AG08395 (cell line): Measurements from ENCODE around the gene TAF8.

Source experiments
- DNase-seq: peaks from one replicate; pipeline ENCODE4 v3.0.0; 2012; ENCODE audit warnings: mixed read lengths, low spot score

TAF8 gene

DNA sequence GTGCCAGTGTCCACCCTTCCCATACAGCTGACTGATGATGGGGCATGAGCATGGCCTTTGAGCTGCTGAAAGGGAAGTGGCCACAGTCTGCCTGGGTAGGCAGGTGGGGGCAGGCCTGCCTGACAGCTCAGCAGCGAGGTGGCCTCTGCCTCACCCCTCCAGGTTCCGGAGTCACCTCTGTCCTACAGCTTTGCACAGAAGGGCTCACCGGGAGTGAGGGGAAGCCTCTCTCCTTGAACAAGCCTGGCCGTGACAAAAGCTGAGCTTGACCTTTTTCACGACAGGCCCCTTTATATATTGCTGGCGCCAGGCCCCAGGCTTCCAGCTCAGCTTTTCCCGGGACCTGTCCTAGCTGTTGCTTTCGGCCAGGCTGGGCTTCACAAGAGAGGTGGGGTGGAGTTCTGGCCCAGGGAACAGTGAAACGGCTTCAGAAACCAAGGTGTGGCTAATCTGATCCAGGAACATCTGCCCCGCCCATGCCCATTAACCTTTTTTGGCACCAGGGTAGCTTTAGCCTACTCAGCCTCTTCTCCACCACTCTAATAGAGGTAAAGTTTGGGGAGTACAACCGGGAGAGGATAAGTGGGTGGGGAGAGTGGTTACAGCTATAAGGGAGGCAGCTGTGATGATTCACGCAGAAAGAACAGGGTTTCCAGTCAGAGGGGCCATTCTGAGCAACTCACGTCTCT lies 49.2 kb downstream of the TAF8 start:
- DNase-seq: peak; percentile 37

DNA sequence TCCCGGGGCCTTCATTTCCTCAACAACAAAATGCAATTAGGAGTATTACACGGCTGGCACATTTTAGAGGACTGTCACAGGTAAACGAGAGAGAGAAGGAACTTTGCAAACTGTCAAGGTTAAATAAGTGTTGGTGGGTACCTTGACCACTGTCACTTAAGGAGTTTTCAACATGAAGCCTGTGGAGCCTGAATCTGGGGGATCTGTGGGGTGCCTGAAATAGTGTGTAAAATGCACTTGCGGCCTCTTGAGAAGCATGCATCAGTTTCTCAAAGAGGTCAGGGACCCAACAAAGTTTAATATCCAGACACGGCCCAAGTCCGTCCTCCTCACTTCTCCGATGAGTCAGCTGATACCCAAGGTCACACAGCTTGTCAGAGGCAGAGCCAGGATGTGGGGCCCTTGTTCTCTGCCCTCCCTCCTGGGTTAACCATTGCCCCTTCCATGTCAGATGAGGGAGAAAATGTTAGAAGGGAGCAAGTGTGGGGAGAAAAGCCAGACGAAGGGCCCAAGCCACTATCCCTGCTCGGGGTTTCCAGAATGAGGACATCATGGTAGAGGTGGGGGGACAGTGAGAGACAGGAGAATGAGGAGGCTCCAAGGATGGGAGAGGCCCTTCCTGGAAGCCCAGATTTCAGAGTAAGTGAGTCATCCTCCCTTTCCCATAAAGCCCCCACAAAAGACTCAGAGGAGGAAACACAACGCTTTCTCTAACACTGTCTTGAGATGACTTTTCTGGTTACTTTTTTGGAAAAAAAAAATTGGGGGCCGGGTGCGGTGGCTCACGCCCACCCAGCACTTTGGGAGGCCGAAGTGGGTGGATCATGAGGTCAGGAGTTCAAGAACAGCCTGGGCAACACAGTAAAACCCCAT lies 49.9 kb downstream of the TAF8 start:
- no peak for DNase-seq

DNA sequence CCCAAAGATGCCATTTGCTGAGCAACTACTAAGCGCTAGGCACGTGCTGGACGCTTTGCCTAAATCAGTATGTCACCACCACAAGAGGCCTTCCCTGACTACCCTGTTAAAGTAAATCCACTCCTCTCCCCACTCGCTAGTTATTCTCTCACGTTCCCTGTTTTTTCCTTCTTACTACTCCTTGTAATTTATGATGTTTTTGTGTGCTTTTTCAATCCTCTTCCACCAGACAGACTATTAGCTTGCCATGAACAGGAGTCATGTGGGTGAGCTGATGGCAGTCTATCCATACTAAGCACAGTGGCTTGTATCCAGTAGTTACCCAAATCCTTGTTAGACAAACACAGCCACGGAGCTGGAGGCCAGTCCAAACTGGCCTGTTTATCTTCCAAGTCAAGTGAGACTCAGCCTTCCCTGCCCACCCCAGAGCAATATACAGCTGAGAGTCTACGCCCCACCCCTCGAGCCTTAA lies 50.9 kb downstream of the TAF8 start:
- DNase-seq: no peak

DNA sequence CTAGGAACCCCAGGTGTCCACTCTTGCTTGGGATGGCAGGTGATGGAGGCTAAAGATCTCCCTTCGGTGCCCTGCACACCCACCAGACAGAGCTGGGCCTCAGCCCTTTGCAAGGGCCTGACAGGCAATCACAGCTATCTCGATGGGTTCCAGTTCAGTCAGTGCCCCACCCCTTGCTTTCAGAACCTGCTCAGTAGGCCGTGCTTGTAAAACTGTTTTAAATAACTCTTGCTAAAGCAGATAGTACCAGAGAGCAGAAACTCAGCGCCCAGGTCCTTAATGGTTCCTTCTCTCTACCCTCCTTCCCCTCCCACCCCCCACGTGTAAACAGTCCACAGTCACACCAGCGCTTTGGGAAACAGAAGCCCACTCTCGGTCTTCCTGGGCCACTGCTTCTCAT lies 52.9 kb downstream of the TAF8 start:
- no peak for DNase-seq

DNA sequence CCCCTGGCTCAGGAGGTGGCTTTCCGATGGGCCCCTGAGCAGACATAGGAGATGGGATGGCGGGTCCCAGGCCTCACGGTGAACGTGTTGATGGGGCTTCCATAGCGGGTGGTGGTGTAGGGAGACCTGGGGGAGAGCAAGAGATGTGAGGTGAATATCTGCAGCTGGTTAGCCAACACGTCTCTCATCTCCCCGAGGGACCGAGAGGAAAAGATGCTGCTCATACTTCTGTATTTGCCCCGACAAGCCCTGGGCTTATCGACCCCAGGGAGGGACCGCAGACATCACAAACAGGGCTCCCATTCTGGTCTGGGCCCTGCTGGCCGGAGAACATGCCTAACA lies 53.4 kb downstream of the TAF8 start:
- DNase-seq: no peak

DNA sequence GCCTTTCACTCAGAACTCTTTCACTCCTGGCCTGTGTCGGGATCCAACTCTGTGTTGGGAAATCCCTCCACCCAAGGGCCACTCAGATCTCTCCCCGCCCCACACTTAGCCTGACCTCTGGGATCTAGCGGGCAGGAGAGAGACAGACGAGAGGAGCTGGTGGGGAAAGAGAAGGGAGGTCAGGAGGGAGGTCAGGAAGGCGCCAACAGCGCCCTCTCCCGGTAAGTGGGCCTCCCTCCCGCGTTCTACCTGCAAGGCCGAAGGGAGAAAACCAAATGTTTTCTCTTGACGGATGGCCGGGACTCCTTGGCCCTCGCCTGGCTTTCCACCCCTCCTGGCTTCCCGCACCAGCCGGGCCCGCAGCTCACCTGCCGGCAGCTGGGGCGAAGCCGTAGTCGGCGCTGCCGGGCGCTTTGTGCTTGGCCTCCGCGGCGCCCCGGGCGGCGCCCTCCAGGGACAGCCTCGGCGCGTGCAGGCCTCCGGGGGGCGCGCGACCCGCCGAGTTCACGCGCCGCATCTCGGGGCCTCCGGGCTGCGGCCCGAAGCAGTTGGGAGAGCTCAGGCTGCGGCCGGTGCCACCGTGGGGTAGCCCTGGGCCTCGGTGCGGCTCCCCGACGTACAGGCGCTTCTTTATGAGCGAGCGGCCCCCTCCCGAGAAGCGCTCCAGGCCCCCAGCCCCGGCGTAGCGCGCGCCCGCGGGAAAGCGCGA lies 53.9 kb downstream of the TAF8 start:
- DNase-seq: peak; percentile 43

DNA sequence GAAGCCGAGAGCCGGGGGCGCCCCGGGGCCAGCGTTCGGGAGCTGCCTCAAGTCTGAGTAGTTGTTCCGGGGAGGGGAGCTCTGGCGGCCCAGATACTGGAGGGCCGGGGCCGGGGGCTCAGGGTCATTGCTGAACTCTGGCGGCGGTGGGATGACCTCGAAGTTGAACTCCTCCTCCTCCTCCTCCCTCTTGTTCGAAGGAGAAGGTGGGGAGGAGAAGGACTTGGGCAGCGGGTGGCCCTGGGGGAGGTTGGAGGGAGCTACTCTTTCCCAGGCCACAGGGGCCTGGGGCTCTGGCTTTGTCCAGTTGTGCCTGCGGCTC lies 54.4 kb downstream of the TAF8 start:
- DNase-seq: no peak

DNA sequence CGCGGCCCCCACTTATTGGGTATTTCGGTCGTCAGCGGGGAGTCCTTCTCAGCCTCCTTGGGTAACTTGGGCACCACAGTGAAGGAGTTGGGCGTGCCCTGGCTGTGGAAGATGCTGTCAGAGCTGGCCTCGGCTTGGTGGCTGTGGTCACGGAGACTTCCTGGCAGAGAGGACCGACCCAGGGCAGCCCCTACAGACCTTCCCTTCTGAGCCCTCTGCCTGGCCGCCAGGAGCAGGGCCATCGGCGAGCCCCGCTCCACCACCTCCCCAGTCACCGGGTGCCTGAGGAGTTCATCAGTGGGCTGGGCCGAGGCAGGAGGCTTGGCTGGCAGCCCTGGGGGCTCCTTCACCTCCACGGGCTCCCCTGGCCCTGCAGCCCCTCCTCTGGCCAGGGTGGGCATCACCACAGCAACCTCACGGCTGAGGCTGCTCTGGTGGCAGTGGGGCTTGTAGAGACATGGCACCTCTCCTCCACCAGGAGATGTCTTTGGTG lies 54.9 kb downstream of the TAF8 start:
- DNase-seq: no peak

DNA sequence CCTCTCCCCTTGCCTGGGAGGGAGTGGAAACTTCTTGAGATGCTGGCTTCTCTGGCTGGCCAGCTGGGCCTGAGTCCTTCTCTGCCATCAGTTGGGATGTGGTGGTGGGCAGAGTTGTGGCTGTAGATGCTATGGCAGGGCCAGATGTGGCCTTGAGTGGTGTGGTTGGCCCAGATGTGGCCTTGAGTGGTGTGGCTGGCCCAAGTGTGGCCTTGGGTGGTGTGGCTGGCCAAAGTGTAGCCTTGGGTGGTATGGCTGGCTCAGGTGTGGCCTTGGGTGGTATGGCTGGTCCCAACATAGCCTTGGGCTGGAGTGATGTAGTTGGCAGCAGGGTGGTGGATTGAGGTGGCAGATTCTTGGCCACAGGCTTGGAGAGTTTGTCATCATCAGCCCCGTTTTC lies 55.4 kb downstream of the TAF8 start:
- DNase-seq: no peak

DNA sequence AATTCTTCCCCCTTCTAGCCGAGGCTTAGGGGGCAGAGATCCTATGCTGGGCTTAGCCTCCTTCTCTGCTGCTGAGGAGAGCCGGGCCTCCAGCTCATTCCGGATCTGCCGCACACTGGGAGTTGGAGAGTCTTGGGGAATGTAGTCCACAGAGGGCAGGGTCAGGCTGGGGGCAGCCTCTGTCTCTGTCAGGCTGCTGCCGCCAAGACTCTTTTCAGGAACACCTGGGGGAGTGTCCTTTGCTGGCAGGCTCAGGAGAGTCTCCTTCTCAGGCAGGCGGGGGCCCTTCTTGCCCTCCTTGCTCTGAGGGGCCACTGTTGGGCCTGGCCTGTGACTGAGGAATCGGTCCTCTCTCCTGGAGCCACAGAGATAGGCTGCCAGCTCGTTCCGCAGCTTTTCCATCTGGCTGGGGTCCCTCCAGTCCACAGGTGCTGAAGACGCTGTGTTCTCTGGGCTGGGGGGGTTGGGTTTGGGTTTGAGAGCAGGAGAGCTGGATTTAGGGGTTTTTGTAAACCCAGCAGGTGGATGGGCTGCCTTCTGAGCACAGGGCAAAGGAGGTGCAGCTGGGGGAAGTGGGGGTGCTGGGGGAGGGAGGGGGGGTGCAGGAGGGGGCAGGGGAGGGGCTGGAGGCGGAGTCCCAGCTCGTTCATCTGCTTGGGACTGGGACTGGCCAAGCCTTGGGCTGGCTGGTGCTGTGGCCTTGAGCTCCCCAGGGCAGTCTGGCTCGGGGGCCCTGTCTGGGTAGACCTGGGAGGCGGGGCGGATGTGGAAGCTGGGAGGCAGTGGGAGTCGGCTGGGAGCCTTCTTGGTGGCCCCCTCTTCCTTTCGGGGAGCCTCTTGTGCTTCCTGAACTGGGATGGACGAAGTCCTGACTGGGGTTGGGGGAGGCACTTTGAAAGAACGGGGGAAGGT lies 56.0 kb downstream of the TAF8 start:
- no peak for DNase-seq

DNA sequence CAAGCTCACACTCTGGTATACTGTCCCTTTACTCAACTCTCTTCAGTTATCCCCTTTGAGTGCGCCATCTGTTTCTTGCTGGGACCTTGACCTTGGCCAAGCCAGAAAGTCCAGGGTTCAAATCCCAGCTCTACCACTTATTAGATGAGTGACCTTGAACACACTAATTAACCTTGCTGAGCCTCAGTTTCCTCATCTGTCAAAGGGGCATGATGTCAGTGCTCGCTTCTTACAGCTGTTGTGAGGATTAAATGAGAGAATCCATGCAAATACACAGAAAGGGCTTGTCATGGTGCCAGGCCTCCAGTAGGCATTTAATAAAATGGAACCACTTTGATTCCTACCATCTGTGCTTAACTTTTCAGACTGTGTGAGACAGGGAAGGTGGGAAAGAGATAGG lies 57.7 kb downstream of the TAF8 start:
- no peak for DNase-seq

DNA sequence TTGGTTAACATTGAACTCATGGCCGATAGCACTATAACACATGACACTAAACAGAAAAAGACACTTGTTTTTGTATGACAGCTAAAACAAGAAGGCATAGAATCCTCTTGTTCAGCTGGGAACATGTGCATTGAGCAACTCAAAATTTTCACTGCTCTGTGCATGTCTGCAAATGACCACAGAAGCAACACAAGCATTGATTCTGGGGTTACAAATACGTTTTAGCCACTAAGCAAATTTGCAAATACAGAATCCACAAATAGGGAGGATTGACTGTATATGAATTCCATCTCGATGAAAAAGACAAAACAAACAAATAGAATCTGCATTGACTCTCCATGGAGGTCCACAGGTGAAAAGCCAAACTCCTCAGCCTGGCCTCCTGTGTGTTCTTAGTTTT lies 60.4 kb downstream of the TAF8 start:
- no peak for DNase-seq

DNA sequence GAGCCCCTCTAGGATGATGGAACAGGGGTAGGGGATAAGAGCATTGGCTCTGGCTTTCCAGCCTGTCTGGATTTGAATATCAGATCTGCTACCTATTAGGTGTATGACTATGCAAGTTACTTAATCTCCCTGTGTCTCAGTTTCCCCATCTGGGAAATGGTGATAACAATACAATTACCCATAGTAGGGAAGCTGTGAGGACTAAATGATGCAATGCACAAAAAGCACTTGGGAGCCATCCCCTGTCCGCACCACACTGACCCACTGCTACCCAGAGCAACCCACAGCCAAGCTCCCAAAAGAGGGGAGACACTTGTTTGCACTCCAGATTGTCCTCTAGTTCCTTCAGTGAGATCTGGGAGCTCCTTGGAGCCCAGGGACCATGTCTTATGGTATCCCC lies 62.0 kb downstream of the TAF8 start:
- DNase-seq: no peak

DNA sequence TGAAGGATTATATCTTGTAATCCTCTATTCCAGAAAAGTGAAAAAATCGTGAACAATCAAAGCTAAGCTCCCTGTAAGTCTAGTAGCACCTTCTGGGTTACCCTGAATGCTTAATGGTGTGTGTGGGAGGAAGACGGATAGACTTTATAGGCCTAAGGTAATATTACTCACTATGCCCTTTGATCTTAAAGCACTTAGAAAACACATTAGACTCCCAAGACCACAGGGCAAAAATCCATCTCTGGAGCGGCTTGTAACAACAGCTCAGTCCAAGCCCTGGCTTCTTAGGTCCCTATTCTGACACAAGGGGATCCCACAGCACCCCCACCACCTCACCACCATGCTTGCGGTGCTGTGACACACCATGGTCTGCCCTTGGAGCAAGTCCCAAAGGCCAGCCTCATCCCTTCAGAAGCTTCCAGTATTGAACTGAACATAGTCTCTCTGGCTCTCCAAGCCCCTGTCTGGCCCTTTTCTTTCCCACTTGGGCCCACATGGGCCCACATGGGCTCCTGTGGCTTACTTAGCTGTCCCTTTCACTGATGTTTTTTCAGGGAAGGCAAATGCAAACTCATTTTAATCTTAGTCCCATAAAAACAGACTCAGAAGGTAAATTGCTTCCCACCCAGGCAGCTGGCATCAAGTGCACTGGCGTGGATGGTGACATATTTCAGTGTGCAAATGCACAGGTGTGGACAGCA lies 63.8 kb downstream of the TAF8 start:
- no peak for DNase-seq

DNA sequence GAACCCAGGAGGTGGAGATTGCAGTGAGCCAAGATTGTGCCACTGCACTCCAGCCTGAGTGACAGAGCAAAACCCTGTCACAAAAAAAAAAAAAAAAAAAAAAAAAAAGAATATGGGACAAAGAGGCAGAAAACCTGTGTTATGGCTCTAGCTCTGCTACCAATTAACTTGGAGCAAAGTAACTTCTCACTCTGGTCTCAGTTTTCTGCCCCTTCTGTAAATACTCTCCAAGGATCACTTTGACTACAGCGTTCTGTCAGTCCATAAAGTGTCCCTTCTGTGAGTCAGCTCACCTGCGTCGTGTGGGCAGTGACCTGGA lies 67.5 kb downstream of the TAF8 start:
- DNase-seq: no peak

DNA sequence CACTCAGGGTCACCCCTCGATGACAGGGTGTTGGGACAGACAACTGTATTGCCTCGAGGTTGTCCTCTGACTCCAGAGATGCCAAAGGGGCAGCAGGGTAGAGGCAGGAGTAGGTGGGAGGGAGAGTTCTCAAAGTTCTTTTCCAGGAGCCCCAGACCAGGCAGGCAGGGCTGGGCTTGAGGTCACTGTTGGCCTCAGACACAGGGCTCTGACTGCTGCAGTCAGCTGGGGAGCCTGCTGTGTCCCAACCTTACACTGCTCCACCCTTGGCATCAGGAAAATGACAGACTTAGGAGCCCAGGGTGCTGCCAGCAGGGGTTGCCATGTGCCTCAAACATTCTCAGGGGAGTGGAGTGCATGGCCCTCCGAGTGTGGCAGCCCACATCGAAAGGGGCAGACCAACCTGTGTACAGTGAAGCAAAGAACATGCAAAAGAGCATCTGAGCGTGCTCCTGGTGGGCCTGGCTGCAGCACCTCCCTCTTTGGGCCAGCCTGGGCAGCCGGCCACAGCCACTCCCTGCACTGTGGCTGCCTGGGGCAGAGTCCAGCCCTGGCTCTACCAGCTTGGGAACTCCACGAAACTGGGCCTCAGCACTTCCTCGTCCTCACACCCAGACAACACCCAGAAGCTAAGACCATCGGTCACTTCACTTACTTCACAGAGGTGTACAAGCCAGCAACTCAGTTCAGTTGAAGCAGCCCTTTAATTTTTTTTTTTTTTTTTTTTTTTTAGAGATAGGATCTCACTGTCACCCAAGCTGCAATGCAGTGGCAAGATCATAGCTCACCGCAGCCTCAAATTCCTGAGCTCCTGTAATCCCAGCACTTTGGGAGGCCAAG lies 68.1 kb downstream of the TAF8 start:
- peak; percentile 79 for DNase-seq

DNA sequence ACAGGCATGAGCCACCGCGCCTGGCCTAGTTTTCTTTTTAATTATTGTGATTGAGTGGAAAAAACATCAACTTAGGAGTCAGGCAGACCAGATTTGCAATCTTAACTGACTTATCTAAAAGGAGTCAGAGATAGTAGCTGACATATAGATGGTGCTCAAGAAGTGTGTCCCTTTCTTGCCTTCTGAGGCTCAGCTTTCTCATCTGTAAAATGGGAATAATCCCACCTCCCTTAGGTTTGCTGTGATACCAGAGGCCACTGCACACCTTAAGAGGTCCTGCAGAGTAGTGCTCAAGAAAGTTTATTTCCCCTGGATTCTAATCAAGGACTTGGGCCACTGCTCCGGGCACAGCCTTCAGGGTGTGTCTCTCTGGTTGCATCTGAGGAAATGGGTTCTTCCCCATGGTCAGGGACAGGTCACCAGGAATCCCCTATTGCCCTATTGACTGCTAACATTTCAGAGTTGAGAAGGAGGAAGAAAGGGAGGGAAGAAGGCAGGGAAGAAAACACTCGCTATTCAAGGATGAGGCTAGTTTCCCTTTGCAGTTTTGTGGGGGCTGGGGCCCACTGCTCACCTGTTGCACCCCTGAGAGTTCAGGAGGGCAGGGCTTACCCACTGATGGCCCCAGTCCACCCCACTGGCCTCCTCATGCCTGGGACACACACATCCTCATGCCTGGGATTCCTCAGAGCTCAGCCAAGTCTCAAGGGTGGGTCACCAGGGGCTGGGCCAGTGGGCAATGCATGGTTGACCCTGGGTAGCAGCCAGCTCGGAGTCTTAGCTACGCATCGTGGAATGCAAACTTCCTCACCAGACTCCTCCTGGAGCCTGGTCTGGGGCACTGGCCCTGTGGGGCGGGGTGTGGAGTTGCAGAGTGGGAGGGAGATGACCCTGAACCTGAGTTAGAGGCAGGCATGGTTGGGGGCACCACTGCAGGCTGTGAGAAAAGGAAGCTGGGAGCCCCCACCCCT lies 70.9 kb downstream of the TAF8 start:
- peak; percentile 56 for DNase-seq

DNA sequence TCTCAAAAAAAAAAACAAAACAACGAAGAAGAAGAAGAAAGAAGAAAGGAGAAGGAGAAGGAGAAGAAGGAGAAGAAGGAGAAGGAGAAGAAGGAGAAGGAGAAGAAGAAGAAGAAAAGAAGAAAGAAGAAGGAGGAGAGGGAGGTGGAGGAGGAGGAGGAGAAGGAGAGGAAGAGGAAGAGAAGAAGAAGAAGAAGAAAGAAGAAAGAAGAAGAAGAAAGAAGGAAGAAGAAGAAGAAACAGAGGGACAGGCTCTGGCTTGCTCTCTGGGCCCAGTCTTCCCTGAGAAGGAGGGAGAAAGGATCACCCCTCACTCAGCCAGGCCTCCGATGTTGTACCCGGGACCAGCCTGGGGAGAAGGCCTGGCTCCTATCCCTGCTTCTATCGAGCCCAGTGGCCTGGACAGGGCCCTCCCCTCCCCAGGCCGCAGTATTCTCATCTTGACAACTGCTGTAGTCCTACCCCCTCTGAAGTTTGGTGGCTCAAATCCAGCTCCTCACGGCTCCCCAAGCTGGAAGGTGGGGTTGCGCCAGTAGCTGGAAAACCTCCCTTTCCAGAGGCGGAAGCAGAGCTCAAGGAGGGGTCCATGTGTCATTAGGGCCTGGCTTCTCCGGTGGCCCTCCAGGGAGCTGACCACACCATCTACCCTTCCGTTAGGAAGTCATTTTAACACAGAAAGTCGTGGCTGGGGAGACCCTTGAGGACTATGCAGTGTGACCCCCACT lies 73.2 kb downstream of the TAF8 start:
- no peak for DNase-seq
